ENCODE measurements around the gene NKD1.

- no peak for TF ChIP-seq CTCF (IDR thresholded peaks at IDR 0.05)
- TF ChIP-seq EZH2 (IDR thresholded peaks at IDR 0.05; ENCODE audit: borderline replicate concordance, insufficient read depth, low read depth, low read length, poor library complexity, severe bottlenecking): no peak
Observed at GRCh38 chr16:50625374-50625773, 77.2 kb downstream of the NKD1 start.
